HepG2 (cell line): ENCODE results near the gene SCN9A. TPM values are rescaled to one million over a fixed set of nuclear protein-coding genes. Genes with fewer than 3 reads are reported as not detected.

Experiments used
- AFF4 ChIP-seq: sonication (generic); formaldehyde crosslinking; IDR thresholded peaks from 2 replicates; pipeline ENCODE4 v1.4.0; 2020; ENCODE audit warnings: missing genetic modification reagents
- DRAP1 ChIP-seq: IDR thresholded peaks from 2 replicates; pipeline ENCODE4 v1.6.1; 2016; ENCODE audit warnings: missing genetic modification reagents, missing compliant biosample characterization
- HNF1A ChIP-seq, 2 experiments: sonication (generic) in 1 of 2; formaldehyde crosslinking in 1 of 2; IDR thresholded peaks; 2 replicates each; pipeline versions ENCODE4 v1.4.0 to v1.6.1; 2016 to 2020; ENCODE audit warnings: borderline replicate concordance in 1 of 2, low read depth in 1 of 2, mild to moderate bottlenecking in 1 of 2, missing genetic modification reagents in 1 of 2
- HNF1B ChIP-seq: sonication (generic); formaldehyde crosslinking; IDR thresholded peaks from 2 replicates; pipeline ENCODE4 v1.5.1; 2020; ENCODE audit warnings: mild to moderate bottlenecking, moderate library complexity, missing genetic modification reagents
- ISL2 ChIP-seq: sonication (generic); formaldehyde crosslinking; IDR thresholded peaks from 2 replicates; pipeline ENCODE4 v1.5.0; 2020; ENCODE audit warnings: missing genetic modification reagents
- TFE3 ChIP-seq: IDR thresholded peaks from 2 replicates; pipeline ENCODE4 v1.6.1; 2016
- ZMYM2 ChIP-seq: sonication (generic); formaldehyde crosslinking; IDR thresholded peaks from 2 replicates; pipeline ENCODE4 v1.8.0; 2022; ENCODE audit warnings: mild to moderate bottlenecking, missing genetic modification reagents
- ZNF569 ChIP-seq: sonication (generic); formaldehyde crosslinking; IDR thresholded peaks from 2 replicates; pipeline ENCODE4 v1.5.0; 2020; ENCODE audit warnings: mild to moderate bottlenecking, missing genetic modification reagents, moderate library complexity, borderline replicate concordance
- ZNF687 ChIP-seq: sonication (generic); formaldehyde crosslinking; IDR thresholded peaks from 2 replicates; pipeline ENCODE4 v1.5.1; 2020; ENCODE audit warnings: mild to moderate bottlenecking, missing genetic modification reagents, moderate library complexity
- polyA plus RNA-seq, 8 experiments: library from polyadenylated mRNA; depleted of rRNA in 3 of 8; stranded (reverse) in 7 of 8; unstranded in 1 of 8; fragments of >200 nt; fragmentation: Illumina TruSeq in 4 of 8; extraction: Trizol in 4 of 8; gene quantifications; 2 replicates each; pipeline versions ENCODE4 v1.2.1 to v1.2.3, GENCODE V29; 2011 to 2016; ENCODE audit warnings: low read depth in 4 of 8, missing spikeins in 1 of 8, mixed read lengths in 1 of 8; ENCODE audit not compliant: insufficient read depth in 1 of 8
- total RNA-seq, 5 experiments: library from RNA; depleted of rRNA; stranded (reverse); fragments of >200 nt; fragmentation: Illumina TruSeq; extraction: Trizol; gene quantifications; 2 replicates each; pipeline ENCODE4 v1.2.3, GENCODE V29; 2016; ENCODE audit warnings: low read depth in 1 of 5

Gene SCN9A
- total and polyA plus RNA-seq, 2 of the 13 experiments (the other 11 are each of a cell fraction or from before 2014, with no cell fraction given) = 15.3 to 24.3 TPM

GRCh38 chr2:166180951-166181812, 194.6 kb downstream of the SCN9A start (continued):
- peak; percentile 47; the same call in 1 of the 2 replicates for TF ChIP-seq DRAP1 (CRISPR knock-in tag)
- no peak for TF ChIP-seq ZNF569 (CRISPR knock-in tag)
- no peak for TF ChIP-seq HNF1A (IDR thresholded peaks at IDR 0.05; ENCODE audit: low read depth)
- peak; percentile 42; the same call in 1 of the 2 replicates for TF ChIP-seq HNF1A (CRISPR knock-in tag; IDR thresholded peaks at IDR 0.05; ENCODE audit: borderline replicate concordance)
- peak; percentile 75 for TF ChIP-seq ZMYM2 (CRISPR knock-in tag)
- TF ChIP-seq ZNF687 (CRISPR knock-in tag) = peak; percentile 79
- TF ChIP-seq HNF1B (CRISPR knock-in tag) = 0 out of 2 replicates have a peak, but pooled peaks have one; percentile 32
- no peak for TF ChIP-seq AFF4 (CRISPR knock-in tag)
- TF ChIP-seq TFE3 (CRISPR knock-in tag) = peak; percentile 17; the same call in 1 of the 2 replicates
- TF ChIP-seq ISL2 = peak; percentile 57; the same call in 1 of the 2 replicates
